ENCODE measurements around the gene STAT5B. TPM values are rescaled to one million over a fixed set of nuclear protein-coding genes. Genes with fewer than 3 reads are reported as not detected.
"Not testable (repeated sequence)": the region's sequence is repeated elsewhere in the genome, so short reads cannot be mapped to it uniquely, and the experiment has no call there.

Gene STAT5B
- total RNA-seq, 2 donors from 2014 or later = 42.4 to 46.2 TPM

DNA sequence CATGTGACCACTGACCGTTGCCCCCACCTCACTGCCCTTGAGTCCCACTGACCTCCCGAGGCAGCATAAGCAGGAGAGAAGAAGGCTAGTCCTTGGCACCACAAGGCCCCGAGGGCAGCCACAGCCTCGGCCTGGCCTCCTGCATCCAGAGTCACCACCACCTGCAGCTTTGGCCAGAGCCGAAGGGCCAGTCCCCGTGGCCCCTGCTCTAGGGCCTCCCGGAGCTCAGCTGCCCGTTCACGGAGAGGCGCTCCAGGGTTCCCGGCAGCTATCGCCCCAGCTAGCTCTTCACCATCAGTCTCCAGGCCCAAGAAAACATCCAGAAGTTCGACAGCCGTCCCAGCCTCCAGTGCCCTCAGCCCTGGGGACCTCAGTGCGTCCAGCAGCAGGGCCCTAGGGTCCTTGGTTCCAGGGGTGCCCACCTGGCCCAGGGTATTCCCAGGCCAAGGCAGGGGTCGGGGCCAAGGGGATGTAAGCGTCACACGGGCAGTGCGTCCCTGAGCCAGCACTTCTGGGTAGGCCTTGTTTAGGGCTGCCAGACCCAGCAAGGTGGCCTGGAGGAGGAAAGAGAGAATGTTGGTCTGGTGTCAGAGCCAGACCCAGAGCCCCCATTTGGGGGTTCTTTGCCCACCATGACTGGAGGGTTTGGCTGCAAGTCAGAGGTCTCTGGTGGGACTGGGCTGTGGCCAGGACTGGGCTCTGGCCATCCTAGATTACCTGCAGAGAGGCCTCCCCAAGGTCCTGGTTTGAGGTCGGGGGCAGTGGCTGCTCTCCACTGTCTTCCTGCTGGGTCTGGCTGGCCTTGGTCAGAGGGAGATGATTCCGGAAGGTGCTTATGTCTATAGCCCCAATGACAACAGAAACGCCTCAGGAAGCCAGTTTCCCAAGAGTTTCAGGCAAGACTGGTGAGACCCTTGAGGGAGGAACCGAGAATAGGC, 83.7 kb downstream of the STAT5B start:
- ATAC-seq = no peak
- intact Hi-C loops (cut with DNase I) = no loop called here
- DNase-seq = no peak

DNA sequence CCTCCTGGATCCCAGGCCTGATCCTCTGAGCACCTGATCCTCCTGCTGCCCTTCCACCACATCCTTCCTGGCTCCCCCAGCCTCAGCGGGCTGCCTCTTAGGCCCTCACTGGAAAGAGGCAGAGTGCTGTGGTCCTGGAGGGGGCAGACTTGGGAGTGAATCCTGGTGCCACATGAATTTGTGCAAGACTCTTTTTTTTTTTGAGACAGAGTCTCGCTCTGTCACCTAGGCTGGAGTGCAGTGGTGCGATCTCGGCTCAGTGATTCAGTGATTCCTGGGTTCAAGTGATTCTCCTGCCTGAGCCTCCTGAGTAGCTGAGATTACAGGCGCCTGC, 84.9 kb downstream of the STAT5B start:
- ATAC-seq (no peak), DNase-seq (no peak)
- intact Hi-C loops (cut with DNase I) = no loop called here

DNA sequence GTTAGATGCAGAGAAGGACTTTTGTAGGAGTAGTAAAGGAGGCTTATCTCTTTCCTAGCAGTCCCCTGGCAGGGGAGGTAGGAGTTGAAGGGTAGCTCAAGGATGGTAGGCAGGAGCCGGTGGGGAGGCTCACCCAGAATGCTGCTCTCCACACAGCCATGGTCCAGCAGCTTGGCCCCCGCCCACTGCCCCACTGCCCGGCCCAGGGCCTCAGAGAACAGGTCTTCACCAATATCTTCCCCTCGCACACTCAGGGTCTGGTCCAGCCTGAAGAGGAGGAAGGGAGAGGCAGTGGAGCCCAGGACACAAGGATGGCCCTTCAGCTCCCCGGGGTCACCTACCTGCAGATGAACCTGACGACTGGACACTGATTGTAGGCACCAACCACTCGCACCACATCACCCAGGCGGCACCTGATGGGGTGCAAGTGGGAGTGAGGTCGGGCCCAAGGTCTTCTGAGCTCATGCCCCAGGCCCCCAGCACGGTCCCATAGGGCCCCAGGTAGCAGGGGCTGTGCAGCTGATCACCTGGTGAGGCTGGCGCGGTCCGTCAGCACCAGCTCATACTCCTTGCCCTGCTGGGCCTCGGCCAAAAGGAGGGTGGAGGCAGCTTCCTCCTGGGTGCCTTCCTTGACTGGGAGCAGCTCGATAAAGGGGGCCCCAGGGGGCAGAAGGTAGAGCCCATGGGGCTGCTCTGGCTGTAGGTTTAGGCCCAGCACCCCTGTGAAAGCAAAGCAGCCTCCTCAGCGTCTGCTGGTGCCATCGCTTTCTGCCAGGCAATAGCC, 85.5 kb downstream of the STAT5B start:
- intact Hi-C loops (cut with DNase I) = no loop called here
- ATAC-seq = no peak
- no peak for DNase-seq

DNA sequence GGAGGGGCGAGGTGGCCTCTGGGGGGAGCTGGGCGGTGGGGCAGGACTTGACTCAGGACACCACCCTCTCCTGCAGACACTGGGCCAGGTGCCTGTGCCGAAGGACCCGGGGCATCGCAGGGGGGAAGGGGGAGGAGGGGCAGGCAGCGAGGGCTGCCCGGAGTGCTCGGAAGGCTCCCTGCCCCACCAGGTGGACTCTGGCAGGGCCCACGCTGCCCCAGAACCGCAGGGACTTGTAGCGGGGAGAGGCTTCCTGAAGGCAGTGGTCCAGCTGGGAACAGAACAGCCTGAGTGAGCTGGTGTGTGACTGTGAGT, 86.6 kb downstream of the STAT5B start:
- intact Hi-C loops (cut with DNase I) = no loop called here
- DNase-seq = no peak
- ATAC-seq = no peak

DNA sequence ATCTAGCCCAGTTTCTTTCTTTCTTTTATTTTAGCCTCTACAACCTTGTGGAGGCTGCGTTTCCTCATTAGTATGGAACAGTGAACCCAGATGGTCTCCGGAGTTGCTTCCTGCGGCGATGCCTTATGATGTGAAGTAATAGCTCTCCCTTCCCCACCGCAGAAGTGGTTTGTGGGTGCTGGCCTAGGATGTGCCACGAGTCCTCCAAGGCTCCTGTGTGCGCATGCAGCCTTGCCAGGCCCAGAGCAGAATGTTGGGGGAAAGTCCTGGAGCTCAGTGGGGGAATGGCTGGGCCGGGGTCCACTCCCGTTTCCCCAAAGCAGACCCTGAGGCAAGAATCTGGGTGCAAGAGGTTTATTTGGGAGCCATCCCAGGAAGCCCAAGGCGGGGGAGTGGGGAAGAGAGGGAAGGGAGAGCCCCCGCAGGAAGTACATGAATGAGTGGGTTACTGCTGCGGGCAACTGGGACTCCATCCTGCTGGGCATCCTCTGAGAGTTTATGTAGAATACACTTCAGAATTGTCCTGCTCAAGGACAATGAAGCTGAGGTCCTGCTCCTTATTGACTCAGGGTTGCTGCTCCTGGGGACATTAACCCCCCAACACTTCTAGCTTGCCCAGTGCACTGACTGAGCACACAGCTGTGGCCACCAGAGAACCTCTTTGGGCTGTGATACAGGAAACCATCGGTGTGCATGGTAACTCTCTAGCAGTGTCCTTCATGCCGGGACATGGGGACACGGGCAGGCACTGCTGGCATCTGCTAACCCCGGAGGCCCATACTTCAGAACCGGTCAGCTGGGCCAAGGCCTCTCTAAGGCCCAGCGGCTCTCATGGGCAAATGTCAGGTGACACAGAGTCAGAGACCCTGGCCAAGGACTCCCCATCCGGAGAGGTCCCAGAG, 87.2 kb downstream of the STAT5B start:
- ATAC-seq (no peak), DNase-seq (no peak)
- intact Hi-C loops (cut with DNase I) = no loop called here

DNA sequence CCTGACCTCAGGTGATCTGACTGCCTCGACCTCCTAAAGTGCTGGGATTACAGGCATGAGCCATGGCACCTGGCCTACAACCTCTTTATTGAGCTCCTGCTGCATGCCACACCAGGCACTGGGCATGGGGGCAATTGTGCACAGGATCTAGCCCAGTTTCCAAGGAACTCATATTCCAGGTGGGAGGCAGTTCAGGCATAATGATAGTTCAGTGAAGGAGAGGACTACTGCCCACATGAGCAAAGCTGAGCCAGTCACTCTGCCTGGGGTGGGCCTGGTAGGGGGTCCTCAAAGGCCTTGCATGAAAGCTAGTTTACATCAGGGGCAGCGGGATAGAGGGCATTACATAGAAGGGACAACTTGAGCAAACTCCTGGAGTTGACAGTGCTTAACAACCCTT, 88.4 kb downstream of the STAT5B start:
- DNase-seq = no peak
- intact Hi-C loops (cut with DNase I) = no loop called here
- no peak for ATAC-seq

DNA sequence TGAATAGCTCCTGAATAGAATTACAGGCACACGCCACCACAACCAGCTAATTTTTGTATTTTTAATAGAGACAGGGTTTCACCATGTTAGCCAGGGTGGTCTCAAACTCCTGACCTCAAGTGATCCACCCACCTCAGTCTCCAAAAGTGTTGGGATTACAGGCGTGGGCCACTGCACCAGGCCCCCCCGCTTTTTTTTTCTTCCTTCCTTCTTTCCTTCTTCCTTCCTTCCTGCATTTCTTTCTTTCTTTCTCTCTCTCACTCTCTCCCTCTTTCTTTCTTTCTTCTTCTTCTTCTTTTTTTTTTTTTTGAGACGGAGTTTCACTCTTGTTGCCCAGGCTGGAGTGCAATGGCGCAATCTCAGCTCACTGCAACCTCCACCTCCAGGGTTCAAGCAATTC, 90.0 kb downstream of the STAT5B start:
- DNase-seq; ATAC-seq; intact Hi-C loops (cut with DNase I): not testable (repeated sequence)

DNA sequence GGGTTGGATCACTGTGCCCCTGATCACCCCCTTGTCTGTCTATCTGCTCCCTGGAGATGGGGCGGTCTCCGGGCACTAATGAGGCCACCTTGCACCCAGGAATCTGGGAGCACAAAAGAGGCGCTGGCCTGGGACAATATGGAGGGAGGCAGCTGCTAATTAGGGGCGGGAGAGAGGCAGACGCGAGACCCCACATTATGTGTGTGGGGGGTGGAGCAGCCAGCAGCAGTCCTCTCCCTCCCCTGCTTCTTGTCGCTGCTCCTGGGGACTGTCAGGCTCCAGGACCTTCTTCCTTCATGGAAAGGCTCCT, 90.6 kb downstream of the STAT5B start:
- intact Hi-C loops (cut with DNase I) = no loop called here
- DNase-seq (no peak), ATAC-seq (no peak)

DNA sequence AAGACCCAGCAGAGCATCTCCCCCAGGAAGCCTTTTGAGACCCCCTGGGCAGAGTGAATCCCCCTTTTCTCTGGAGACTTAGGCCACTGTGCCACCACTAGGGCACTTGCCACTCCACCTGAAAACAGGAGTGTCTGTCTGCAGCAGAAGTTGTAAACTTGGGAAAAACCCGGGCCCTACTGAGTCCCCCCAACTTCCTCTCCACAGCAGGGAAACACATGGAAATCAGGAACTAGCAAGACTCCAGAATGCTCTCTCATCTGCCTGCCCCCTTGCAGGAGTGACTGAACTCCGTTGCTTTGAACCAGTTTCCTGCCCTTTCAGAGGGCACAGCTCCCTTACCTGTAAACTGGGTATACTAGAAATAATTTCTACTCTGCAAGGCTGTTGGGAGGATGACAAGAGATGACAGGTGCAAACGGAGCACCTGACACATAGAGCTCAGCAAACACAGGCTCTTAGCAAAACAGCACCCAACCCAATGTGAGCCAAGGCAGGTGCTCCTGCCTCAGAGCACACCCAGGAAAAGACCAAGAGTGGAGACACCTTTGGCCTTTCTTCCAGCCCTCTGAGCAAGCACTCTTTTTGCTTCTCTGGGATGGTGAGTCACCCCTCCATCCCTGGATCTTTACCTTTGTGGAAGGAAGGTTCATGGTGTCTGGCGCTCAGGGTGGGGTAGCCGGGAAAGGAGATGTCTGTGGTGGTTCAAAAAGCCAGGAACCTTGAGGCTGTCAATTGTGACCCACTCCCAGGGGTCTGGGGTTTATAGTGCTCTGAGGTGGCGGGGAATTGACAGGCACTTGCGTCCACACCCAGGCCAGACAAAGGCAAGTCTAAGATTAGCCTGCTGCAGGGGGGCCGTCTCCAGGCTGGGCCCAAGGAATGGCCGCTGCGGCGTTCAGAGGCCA, 91.2 kb downstream of the STAT5B start, which contains the start of gene HCRT:
Gene HCRT, minus strand, starts transcription at position 740 of the 908 bp plus-strand sequence. Its CDS starts 87 bp downstream, at position 653.
- intact Hi-C loops (cut with DNase I) = loop anchor here in 1 of 2 donors (5.0 kb wide), 1 partner anchor 68 kb away; no protein-coding TSS in a partner anchor
- ATAC-seq (no peak), DNase-seq (no peak)

DNA sequence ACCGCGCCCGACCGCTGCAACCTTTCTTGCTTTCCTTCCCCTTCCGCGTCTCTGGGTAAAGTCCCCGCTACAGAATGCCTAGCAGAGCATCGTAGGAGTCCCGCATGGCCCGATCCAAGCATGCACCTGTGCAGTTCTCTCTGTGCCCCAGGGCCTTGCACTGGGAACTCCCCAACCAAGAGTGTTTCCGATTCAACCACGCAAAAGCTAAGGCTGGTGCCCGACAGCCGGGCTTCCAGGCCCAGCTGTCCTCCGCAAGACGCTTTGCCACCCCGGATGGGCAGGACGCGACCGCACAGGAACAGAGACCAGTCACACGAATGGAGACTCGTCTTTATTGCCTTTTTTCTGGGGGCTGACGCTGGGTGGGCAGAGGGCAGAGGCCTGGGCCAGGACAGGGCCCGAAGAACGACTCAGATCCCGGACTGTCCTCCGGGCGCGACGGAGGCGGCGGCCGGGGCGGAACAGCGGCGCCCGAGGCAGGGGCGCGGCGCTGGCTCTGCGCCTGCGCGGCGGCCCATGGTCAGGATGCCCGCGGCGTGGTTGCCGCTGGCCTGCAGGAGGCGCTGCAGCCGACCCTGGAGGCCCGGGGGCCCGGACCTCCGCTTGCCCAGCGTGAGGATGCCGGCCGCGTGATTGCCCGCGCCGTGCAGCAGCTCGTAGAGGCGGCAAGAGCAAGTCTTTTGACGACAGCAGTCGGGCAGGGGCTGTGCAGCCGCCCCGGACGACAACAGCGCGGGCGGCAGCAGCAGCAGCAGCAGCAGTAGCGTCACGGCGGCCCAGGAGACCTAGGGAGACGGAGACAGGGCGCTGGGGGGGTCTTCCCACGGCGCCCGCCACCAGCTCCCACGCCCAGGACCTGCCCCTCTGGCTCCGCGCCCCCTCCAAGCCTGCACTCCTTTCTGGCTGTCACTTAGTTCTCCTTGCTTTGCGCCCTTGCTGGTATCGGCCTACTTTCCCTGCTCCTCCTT, 92.2 kb downstream of the STAT5B start:
- ATAC-seq = peak; percentile 86 to 89
- peak; percentile 82 for DNase-seq
- intact Hi-C loops (cut with DNase I) = loop anchor here in 1 of 2 donors (5.0 kb wide), 1 partner anchor 67 kb away; no protein-coding TSS in a partner anchor

DNA sequence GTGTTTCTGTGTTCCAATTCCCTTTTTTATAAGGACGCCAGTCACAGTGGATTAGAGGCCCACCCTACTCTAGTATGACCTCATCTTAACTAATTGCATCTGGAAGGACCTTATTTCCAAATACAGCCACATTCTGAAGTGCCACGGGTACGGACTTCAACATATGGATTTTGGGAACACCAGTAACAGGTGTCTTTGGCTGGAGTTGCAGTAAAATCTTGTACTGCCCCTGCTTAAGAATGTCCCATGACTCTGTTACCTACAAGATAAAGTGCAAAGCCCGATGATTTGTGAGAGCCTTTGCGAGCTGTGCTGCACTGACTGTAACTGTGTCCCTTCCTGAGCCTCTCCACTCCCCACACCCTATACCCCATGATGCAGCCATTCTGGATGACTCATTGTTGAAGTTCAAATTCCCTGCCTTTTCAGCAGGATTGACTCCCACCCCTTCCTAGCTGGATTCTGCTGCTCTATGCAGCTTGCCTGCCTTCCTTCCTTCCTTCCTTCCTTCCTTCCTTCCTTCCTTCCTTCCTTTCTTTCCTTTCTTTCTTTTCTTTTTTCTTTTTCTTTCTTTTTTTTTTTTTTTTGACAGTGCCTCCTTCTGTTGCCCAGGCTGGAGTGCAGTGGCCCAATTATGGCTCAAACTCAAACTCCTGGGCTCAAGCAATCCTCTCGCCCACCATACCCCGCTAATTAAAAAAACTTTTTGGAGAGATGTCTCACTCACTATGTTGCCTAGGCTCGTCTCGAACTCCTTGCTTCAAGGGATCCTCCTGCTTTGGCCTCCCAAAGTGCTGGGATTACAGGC, 93.1 kb downstream of the STAT5B start:
- DNase-seq (no peak), ATAC-seq (no peak)
- intact Hi-C loops (cut with DNase I) = loop anchor here in 1 of 2 donors (5.0 kb wide), 1 partner anchor 66 kb away; no protein-coding TSS in a partner anchor

DNA sequence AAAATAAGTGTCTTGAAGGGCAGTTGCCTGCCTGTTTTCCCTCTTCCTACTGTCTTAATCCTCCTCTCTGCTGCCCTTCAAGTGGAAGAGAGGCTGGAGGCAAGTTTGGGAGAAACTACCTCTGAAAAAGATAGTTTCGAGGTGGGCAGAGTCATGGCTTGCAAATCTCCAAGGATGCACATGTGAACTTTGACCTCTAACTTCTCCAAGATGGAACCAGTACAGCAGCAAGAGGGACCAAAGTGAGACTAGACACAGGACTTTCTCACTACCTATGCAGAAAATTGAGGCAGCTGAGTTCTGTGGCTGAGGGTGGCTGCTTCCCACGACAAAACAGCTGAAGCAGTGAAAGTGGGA, 94.4 kb downstream of the STAT5B start:
- DNase-seq (no peak), ATAC-seq (no peak)
- intact Hi-C loops (cut with DNase I) = loop anchor here in 1 of 2 donors (5.0 kb wide), 1 partner anchor 65 kb away; no protein-coding TSS in a partner anchor

DNA sequence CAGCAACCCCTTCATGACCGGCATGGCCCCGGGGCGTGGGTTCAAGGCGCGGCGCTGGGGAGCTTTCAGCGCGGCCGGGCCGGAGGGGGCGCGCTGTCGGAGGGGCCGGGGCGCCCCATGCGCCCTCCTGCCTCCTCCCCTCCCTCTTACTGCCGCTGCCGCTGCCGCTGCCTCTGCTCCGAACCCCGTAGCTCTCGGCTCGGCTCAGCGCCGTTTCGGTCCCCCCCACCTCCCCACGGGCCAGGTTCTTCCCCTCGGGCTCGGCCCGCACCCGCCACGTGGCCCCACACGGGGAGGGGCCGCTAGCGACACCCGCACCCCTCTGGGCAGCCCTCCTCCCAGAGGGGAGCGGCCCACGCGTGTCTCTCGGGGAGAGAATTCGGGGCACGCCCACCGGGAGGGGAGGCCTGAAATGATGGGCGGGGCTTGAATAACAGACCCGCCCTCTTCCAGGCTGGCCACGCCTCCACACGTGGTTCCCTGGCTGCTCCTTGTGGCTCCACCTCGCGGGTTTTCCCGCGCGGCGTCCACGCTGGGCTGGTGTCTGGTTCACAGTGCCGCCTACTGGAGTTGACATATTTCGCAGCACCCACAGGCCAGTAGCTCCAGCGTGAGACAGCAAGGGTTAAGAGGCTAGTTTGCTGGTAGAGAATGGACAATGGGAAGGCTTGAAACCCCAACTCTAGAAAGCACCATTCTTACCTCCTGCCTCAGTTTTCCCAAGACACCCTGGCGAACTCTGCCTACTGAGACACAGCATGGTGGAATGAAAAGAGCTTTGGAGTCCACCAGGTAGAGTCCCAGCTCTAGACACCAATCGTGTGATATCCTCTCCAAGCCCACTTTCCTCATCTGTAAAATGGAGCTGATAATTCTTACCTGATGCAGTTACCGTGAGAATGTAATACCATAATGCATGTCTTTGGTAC, 95.0 kb downstream of the STAT5B start, which contains the start of gene KCNH4:
Gene KCNH4, minus strand, starts transcription at position 221 of the 929 bp plus-strand sequence. Its CDS starts 197 bp downstream, at position 24.
- DNase-seq = peak; percentile 86
- ATAC-seq = peak; percentile 53 to 63
- intact Hi-C loops (cut with DNase I) = loop anchor here in 1 of 2 donors (5.0 kb wide), 1 partner anchor 64 kb away; no protein-coding TSS in a partner anchor

DNA sequence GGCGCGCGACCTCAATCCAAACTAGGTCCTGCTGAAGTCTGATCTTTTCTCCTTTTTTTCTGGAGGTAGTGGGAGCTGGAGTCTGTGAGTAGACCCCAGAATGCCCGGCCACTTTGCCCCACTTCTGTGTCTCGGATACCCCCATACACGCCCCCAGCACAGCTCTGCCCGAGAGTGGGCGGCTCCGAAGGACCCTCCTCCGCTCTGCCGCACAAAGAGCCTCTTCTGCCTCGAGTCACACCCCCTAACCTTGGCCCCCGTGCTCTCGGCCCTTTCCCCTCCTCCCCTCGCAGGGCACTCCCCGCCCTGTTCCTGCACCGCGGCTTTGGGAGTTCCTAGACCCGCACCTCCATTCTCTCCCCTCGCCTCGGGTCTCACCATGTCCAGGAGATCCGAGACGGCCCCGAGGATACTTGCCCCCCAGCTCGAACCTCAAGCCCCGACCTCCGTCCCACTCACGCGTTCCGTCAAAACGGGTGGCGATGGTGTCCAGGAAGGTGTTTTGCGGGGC, 95.7 kb downstream of the STAT5B start:
- intact Hi-C loops (cut with DNase I) = loop anchor here in 1 of 2 donors (5.0 kb wide), 1 partner anchor 63 kb away; no protein-coding TSS in a partner anchor

More for the DNA sequence above, 95.7 kb downstream of the STAT5B start:
- ATAC-seq = no peak
- DNase-seq = no peak
